ENCODE data around the gene CDK5RAP3.

DNA sequence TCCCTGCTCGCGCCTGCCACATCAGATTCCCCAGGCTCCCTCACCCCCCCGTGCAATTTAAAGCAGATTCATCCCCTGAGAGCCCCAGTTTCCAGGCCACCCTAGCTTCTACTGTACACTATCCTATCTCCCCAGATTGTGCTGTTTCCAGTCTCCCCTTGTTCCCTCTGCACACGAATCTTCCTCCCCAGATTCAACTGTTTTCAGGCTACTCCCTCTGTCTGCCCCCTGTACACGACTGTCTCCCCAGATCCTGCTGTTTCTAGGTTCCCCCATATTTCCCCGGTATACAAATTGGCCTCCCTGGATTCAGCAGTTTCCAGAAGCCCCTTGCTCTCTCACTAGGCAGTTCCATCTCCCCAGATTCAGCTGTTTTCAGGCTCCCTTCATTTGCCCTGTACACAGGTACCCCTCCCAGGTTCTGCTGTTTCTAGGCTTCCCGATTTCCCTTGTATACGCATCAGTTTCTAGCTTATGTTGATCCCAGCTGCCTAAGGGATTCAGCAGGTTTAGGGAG, 43.7 kb downstream of the CDK5RAP3 start:
- TF ChIP-seq POLR2AphosphoS5 (IDR thresholded peaks at IDR 0.05; ENCODE audit: low read depth, low read length) (no peak), SIN3A (IDR thresholded peaks at IDR 0.05; ENCODE audit: borderline replicate concordance, insufficient read depth, low read length) (no peak), TAF1 (IDR thresholded peaks at IDR 0.05; ENCODE audit: borderline replicate concordance, insufficient read depth, low read length) (no peak)
- TF ChIP-seq, protein P1, sequence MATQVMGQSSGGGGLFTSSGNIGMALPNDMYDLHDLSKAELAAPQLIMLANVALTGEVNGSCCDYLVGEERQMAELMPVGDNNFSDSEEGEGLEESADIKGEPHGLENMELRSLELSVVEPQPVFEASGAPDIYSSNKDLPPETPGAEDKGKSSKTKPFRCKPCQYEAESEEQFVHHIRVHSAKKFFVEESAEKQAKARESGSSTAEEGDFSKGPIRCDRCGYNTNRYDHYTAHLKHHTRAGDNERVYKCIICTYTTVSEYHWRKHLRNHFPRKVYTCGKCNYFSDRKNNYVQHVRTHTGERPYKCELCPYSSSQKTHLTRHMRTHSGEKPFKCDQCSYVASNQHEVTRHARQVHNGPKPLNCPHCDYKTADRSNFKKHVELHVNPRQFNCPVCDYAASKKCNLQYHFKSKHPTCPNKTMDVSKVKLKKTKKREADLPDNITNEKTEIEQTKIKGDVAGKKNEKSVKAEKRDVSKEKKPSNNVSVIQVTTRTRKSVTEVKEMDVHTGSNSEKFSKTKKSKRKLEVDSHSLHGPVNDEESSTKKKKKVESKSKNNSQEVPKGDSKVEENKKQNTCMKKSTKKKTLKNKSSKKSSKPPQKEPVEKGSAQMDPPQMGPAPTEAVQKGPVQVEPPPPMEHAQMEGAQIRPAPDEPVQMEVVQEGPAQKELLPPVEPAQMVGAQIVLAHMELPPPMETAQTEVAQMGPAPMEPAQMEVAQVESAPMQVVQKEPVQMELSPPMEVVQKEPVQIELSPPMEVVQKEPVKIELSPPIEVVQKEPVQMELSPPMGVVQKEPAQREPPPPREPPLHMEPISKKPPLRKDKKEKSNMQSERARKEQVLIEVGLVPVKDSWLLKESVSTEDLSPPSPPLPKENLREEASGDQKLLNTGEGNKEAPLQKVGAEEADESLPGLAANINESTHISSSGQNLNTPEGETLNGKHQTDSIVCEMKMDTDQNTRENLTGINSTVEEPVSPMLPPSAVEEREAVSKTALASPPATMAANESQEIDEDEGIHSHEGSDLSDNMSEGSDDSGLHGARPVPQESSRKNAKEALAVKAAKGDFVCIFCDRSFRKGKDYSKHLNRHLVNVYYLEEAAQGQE (IDR thresholded peaks at IDR 0.05; ENCODE audit: insufficient read depth in 1 of 2, low read depth in 2 of 2, low read length in 2 of 2): no peak
